Activated T-cell treated with anti-CD3 and anti-CD28 coated beads for 48 hours (primary cell): ENCODE results near the gene GPR45.
A peak's percentile ranks its signal among the peaks of the same experiment; 100 is the strongest.
"Not testable (repeated sequence)": the region's sequence is repeated elsewhere in the genome, so short reads cannot be mapped to it uniquely, and the experiment has no call there.

Experiments
- DNase-seq: peaks from one replicate; pipeline ENCODE4 v3.0.0-alpha.2; 2020; ENCODE audit warnings: low read depth

The GPR45 gene, protein sequence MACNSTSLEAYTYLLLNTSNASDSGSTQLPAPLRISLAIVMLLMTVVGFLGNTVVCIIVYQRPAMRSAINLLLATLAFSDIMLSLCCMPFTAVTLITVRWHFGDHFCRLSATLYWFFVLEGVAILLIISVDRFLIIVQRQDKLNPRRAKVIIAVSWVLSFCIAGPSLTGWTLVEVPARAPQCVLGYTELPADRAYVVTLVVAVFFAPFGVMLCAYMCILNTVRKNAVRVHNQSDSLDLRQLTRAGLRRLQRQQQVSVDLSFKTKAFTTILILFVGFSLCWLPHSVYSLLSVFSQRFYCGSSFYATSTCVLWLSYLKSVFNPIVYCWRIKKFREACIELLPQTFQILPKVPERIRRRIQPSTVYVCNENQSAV

DNA sequence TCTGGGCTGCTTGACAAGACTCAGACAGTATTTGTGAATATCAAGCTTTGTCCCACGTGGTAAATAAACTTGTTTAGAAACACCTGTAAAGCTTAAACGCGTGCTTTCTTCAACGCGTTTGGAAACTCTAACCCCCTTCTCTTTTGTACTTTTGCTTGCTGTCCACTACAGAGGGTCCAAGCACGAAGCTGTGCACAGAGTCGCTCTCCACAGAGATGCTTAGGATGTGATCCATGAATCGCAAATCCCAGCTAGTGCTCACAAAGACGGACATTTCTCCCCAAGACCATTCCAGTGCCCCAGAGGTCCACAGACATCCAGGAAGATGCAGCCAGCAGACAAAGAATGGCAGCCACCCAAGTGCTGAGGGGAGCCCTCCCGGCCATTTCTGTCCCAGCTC, at the start of gene GPR45:
Gene GPR45 (plus strand): TSS at position 301 of the 400 bp plus-strand sequence. CDS start 116 bp downstream, outside the sequence.
- no peak for DNase-seq

DNA sequence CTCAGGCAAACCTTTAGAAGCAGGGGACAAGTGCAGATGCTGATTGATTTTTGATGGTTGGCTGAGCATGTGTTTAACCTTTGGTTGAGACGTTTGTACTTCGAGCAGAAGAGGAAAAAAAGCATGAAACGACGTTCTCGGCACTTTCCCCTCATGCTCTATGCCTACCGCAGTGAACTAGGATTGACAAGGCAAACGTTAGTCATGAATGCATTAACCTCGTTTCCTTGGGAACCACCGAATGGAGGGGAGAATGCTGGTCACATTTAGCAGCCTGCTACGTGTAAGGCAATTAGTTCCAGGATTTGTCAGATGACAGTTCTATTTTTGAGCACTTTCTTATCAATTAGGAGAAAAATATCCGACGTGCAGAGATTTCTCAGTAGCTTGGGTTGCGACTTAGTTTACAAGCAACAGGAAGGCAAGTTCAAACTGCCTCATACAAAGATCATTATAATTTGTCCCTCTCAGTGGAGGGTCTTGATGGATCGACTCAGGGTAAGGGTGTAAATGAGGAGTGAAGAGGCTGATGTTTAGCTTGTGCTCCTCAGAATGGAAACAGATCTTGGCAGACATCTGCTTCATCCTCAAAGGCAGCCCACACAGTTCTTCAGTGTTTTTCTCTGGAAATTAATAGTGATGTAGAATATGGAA, 47.4 kb upstream of the GPR45 start:
- DNase-seq, result no peak

DNA sequence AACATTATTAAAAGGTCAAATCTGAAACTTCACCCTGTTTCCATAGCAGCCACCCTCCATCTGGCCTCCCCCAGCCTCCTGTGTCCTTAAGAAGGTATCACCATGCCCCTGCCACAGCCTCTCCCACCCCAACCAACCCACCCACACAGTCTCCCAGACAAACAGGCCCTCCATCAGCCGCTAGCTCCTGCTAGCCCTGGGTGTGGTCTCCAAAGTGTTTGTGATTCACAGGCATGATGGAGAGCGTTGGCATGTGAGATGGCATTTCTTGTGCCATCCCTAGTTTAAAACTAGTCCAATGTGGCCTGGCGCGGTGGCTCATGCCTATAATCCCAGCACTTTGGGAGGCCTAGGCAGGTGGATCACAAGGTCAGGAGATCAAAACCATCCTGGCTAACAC, 44.9 kb upstream of the GPR45 start:
- no peak for DNase-seq

DNA sequence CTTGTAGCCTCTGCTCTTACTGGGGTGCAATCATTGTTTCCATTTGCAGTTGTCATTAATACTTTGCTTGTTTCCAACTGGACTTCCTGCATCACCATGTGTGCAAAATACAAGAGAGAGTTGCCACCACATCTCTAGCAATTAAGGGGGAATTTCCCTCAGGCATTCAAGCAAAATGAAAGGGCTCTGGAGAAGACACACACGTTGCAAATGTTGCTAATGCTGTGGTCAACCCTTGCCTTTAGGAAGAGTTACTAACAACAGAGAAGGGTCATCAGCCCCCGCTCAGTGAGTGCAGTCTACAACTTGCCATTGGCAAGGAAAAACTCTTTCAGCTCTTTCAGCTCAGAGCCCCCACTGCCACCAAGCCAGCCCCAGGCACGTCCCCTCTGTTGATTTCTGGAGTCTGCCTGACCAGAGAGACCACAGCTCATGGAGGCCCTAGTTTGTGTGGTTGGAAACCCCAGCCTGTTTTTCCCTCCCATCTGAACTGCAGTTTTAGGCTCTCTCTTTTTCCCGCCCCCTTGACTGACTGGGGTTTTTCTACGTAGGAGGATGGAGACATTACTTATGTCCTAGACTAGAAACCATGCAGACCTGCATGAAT, 25.9 kb upstream of the GPR45 start:
- DNase-seq, result no peak

DNA sequence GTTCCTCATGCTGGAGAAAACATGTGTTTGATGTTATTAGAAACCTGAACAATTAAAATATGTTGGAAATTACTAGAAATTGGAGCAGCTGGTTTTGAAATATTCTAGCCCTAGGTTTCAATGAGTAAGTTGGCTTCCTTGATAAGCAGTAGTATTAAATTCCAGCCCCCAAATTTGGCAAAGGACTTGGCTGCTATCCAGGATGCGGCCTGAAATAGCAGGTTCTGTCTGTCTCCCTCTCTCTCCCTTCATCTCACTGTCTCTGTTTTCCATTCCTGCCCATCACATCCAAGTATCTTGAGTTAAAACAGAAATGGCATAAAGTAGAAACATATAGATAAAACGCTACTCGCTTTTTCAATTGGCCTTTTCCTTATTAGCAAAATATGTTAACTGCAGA, 20.9 kb upstream of the GPR45 start:
- DNase-seq, result no peak

DNA sequence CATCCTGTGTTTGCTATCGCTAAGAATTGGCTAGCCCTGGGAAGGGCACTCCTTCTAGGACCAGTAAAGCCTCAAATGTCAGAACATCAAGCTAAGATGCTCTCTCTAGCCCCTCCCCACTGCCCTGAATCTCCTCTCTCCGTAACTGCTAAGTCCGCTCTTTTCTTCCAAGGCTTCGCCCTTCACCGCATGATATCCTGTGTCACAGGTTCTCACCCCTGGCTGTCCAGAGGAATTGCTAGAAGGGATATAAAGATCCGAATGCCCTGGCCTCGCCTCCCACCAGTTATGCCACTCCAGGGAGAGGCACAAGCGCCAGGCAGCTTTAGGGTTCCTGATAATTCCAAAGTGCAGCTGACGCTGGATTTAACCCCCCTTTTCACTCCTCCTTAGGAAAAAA, 17.1 kb upstream of the GPR45 start:
- DNase-seq, result no peak

DNA sequence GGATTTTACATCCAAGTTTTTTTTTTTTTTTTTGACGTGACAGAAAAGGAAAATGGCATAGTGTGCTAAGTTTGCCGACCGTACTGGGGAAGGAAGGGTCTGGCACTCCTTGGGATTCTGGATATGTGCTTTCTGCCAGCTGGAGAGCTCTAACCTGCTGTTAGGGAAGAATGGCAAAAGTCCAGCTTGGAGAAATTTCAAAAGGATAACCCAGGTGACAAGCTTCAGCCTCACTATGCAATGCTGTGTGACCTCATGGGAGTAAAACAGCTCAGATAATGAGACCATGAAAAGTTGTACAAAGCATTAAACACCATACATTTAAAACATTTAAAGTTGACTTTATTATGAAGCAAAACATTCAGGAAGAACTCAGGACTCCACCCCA, 10.3 kb upstream of the GPR45 start:
- DNase-seq, result no peak

DNA sequence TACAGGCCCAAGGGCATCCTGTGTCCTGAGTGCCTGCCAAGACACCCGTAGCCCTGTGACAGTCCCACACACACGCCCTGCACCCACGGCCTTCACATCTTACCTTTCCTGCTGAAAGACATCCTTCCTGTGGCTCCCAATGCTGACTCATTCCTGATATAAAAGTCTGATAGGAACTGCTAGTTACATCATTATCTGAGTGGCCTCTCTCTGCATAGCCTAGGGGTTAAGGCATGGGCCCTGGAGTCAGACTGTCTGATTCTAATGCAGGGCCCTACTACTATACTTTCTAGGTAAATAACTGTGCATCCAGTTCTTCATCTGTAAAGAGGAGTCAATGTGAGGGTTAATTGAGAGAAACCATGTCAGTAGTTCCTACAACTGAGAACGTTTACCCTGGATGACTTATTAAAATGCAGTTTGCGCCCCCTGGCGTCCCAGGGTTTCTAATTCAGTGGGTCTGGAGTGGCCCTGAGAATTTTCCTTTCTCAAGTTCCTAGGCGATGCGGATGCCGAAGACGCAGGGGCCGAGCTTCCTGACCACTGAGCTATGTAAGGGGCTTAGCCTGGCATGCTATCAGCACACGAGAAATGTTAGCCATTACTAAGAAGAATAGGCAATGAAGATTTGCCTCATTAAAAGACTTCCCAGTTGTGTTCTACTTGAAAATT, 6.0 kb upstream of the GPR45 start:
- DNase-seq, result peak; percentile 52

DNA sequence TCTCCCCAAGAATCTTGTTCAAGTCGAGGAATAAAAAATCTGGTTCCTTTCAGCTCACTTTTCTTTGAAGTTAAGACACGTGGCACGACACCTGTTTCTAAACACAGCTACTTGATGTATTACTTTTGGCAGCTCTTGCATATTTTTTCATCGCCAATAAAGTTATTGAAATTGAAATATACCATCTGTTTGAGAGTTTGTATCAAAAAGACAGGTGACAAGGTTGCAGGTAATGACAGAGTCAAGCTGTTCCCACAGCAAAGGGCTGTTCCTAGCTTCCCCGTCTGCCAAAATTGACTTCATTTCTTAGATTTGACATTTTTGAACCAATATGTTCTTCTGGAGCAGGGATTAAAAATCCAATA, 5.5 kb upstream of the GPR45 start:
- no peak for DNase-seq

DNA sequence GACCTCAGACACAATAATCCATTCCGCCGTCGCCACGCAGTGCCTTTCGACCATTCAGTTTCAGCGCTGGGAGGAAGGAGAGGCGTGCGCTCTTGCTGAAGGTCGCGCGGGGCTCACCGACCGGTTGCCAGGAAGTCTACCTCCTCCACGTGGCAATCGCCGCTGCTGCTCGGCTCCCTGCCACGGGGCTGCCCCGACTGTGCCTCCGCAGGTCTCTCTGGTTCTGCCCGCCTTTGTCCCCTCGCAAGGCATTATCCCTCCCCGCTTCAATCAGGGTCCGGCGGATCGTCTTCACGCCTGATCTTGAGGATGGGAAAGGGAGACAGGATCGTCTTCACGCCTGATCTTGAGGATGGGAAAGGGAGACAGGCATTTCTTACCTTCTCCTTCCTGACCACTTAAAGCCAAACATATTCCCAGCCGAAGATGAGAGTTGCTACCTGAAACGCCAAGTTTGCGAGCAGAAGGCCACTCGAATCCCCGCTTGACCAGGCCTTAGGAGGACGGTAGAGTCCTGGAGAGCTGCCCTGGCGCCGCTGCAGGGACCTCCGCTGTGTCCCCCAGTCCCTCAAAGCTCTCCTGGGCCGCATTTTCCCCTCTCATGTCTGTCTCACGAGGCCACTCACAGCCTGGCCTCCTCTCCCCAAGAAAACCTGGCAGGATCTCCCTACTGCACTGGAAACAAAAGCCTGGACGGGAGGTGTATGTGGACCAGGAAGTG, 4.3 kb upstream of the GPR45 start:
- DNase-seq, result peak; percentile 15

DNA sequence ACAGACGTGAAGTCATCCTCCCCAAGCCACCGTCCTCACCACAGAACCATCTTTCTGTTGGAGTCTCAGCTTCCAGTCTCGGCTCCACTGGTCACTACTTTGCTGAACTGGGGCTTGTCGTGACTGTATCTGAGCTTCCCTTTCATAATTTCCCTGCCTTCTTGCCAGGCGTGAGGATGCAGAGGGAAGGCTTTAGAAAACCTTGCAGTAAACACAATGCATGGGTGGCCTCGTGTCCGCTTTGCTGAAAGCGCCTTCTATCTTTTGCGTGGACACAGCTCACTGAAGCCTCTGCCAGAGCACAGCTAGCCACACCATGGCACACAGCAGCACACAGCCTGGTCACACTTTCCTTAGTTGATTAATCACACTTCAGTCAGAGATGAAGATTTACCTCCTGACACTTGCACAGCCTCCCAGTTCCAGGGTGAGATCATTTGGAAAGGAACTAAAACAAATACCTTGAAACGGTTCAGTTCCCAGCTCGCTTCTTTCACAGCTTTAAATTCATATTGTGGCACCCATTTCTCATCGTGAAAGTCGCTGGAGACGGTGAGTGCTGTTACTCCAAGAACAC, 2.8 kb upstream of the GPR45 start:
- DNase-seq, result no peak

DNA sequence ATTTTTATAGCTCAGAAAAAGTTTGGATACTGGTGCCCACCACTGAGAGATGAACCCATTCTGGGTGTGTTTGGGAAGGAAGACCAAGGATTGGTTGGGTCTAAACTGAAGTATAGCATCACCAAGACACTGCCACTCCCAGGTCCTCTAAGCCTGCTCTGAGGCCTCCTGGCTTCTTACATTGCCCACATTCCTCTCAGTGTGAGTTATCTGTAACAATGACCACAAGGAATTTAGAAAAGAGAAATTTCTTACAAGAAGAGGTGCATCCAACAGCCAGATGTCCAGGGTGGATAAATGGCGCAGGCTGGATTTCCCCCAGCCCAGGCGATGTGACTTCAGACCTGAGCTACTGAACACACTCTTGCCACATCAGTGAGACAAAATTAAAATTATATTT, 1.6 kb upstream of the GPR45 start:
- DNase-seq, result no peak

DNA sequence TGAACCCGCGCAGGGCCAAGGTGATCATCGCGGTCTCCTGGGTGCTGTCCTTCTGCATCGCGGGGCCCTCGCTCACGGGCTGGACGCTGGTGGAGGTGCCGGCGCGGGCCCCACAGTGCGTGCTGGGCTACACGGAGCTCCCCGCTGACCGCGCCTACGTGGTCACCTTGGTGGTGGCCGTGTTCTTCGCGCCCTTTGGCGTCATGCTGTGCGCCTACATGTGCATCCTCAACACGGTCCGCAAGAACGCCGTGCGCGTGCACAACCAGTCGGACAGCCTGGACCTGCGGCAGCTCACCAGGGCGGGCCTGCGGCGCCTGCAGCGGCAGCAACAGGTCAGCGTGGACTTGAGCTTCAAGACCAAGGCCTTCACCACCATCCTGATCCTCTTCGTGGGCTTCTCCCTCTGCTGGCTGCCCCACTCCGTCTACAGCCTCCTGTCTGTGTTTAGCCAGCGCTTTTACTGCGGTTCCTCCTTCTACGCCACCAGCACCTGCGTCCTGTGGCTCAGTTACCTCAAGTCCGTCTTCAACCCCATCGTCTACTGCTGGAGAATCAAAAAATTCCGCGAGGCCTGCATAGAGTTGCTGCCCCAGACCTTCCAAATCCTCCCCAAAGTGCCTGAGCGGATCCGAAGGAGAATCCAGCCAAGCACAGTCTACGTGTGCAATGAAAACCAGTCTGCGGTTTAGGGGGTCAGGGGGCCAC, 897 bp downstream of the GPR45 start:
- DNase-seq, result no peak

DNA sequence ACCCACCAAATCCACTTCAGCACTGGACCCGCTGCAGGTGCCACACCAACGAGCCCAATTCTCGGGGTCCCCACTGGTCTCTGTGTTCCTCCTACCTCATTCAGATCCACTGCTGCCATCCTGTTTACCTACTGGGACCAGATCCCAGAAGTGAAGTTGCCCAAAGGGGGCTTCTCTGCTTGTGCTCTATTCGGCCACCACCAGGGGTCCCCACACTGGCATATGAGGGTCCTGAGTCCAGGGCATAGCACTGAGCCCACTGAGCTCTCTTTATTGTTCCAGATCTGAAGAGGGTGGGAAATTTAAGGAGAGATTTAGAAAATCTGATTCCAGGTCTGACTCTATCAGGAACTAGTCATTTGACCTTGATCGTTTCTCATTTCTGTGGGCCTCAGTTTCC, 2.4 kb downstream of the GPR45 start:
- no peak for DNase-seq

DNA sequence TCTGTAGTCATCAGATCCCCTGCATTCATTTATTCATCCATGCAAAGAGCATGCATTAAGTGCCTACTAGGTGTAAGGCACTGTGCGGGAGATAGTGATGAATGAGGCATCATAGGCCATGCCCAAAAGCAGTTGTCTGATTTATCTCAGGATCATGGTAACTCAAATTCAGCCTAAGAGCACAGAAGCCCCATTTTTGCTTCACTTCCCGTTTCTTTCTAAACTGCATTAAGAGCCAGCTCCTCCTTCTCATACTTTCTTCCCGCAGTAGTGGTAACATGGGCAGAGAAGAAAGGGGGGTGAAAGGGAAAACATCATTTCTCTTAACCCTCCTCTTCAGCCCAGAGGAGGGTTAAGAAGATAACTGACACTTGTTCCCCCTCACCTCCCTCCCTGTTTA, 2.9 kb downstream of the GPR45 start:
- no peak for DNase-seq

DNA sequence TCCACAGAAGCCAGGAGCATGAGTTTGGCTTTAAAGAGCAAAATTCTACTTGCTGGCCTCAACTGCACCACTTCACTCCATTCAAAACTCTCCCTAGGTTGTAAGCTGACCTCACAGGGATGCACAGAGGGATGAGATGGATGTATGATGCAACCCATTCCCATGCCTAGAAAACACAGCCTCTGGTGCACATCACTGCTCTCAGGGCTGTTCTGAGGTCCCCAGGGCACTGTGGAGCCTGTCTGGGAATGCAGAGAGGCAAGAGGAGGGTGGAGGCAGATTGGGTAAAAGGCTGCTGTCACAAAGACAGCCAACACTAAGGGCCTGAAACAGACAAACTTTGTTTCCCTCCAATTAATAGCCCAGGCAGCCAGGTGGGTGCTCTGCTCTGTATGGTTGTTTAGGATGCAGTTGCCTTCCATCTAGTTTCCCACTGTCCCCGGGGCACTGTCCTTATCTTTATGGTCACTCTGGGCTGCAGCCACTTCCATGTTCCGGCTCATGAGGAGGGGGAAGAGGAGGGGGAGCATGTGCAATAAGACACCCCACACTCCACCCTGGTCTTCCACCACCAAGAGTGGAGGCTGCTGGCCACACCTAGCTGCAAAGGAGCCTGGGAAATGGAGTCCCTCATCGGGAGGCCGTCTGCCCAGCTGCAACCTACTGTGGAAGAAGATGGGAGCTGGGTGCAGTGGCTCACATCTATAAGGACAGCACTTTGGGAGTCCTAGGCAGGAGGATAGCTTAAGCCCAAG, 7.0 kb downstream of the GPR45 start:
- no peak for DNase-seq

DNA sequence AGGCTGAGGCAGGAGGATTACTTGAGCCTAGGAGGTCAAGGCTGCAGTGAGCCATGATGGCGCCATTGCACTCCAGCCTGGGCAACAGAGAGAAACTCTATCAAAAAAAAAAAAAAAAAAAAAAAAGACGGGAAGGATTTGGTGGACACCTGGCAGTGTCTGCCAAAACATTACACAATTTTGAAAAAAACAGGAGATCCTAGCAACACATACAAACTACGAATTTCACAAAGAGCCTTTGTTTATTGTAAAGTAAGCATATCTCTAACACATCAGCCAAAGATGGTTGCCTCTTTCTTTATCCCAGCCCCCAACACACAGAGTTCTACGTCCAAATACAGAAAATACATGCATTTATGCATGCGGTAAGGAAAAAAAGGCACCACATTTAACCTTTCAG, 7.6 kb downstream of the GPR45 start:
- DNase-seq, result no peak

DNA sequence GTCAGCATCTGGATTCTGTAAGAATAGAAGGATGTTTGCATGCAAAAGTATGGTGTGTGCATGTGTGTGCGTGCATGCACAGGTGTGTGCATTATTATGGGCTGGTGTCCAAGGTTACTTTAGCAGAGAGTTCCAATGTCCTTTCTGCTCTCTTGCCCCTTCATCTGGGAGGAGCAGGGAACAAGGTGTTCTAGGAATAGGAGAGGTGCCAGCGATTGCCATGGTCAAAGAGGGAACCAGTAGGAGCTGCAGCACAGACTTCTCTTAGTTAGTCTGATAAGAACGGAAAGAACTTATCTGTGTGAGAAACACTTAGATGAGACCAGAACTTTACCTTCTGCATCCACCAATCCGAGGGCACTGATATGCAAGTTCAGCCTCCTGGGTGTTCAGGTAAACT, 8.3 kb downstream of the GPR45 start:
- no peak for DNase-seq

DNA sequence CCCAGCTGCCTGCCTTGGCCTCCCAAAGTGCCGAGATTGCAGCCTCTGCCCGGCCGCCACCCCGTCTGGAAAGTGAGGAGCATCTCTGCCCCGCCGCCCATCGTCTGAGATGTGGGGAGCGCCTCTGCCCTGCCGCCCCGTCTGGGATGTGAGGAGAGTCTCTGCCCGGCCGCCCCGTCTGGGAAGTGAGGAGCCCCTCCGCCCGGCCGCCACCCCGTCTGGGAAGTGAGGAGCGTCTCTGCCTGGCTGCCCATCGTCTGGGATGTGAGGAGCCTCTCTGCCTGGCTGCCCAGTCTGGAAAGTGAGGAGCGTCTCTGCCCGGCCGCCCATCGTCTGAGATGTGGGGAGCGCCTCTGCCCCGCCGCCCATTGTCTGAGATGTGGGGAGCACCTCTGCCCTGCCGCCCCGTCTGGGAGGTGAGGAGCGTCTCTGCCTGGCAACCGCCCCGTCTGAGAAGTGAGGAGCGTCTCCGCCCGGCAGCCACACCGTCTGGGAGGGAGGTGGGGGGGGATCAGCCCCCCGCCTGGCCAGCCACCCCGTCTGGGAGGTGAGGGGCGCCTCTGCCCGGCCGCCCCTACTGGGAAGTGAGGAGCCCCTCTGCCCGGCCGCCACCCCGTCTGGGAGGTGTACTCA, 9.6 kb downstream of the GPR45 start:
- DNase-seq, result not testable (repeated sequence)

DNA sequence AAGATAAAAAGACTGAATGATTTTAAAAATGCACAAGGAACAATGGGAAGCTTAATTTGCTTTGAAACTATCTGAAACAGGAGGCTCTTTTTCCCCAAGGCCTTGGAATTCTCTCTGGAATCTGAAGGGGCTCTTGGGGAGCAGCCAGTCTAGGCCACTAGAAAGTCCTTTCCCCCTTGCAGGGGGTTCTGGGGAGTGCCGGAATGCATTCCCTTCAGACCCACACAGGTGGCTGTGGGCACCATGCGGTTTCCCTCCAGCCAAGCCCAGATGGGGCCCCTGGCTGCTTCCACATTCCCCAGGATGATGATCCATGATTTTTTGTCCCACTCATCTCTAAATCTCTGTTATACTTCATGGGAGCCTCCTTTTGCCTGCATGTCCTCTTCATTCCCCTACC, 10.7 kb downstream of the GPR45 start:
- no peak for DNase-seq
